ENCODE results near the gene PALM. TPM values are rescaled to one million over a fixed set of nuclear protein-coding genes. Genes with fewer than 3 reads are reported as not detected.

The PALM gene
- polyA plus RNA-seq, 1 donor, result 29.2 TPM

- WGBS (ENCODE audit: insufficient coverage, low lambda C conversion rate), result no CpG with 5 or more reads among the region's 43 CpGs
- H3K27ac ChIP-seq (ENCODE audit: low read length), result no peak overlapping the region
- no peak for DNase-seq
- H3K4me1 ChIP-seq (ENCODE audit: control insufficient read depth, insufficient read depth, low read length), result peaks cover 35% of the 10 kb centered on the region
- no peaks in the 10 kb centered on the region for H3K36me3 ChIP-seq (ENCODE audit: control insufficient read depth, insufficient read depth, low read length)
- no peaks in the 10 kb centered on the region for H3K27me3 ChIP-seq (ENCODE audit: control insufficient read depth, insufficient read depth, low read length)
- no peak overlapping the region for H3K4me3 ChIP-seq (ENCODE audit: low read length)
- peaks cover 46% of the 10 kb centered on the region for H3K9me3 ChIP-seq (ENCODE audit: control insufficient read depth, low read depth, low read length)
These were observed 37.6 kb downstream of the PALM start for GRCh38 chr19:746208-746819.

DNA sequence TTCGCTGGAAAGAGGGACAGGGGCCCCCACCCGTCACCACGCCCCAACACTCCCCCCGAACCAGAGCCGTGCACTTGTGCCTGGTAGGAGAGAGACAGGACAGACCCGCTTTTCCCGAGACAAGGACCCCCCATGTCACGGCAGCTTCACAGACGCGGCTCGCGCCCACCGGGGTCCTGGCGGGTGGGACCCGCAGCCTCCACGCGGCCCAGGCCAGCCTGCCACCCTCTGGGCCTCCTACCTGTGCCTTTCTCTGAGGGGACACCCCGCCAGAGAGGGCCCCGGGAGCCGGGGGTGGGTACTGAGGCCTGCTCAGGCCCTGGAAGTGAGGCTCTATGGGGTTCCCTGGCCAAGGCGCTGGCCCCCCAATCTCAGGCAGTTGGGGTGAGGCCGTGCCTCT is 38.2 kb downstream of the PALM start:
- no peaks in the 10 kb centered on the region for H3K27me3 ChIP-seq (ENCODE audit: control insufficient read depth, insufficient read depth, low read length)
- peak overlapping the region; percentile 21 for H3K27ac ChIP-seq (ENCODE audit: low read length)
- H3K4me3 ChIP-seq (ENCODE audit: low read length), result no peak overlapping the region
- H3K4me1 ChIP-seq (ENCODE audit: control insufficient read depth, insufficient read depth, low read length), result peaks cover 36% of the 10 kb centered on the region
- no peak for DNase-seq
- H3K36me3 ChIP-seq (ENCODE audit: control insufficient read depth, insufficient read depth, low read length), result no peaks in the 10 kb centered on the region
- peaks cover 47% of the 10 kb centered on the region for H3K9me3 ChIP-seq (ENCODE audit: control insufficient read depth, low read depth, low read length)
- no CpG with 5 or more reads among the region's 22 CpGs for WGBS (ENCODE audit: insufficient coverage, low lambda C conversion rate)

GRCh38 chr19:747432-748273 is 38.9 kb downstream of the PALM start:
- H3K4me3 ChIP-seq (ENCODE audit: low read length), result peak overlapping the region; percentile 71
- H3K27ac ChIP-seq (ENCODE audit: low read length), result peak overlapping the region; percentile 99

GRCh38 chr19:748274-748598 is 39.5 kb downstream of the PALM start:
- H3K4me3 ChIP-seq (ENCODE audit: low read length), result peak overlapping the region; percentile 71
- WGBS (ENCODE audit: insufficient coverage, low lambda C conversion rate), result no CpG with 5 or more reads among the region's 14 CpGs
- H3K27me3 ChIP-seq (ENCODE audit: control insufficient read depth, insufficient read depth, low read length), result no peaks in the 10 kb centered on the region
- H3K36me3 ChIP-seq (ENCODE audit: control insufficient read depth, insufficient read depth, low read length), result no peaks in the 10 kb centered on the region
- peaks cover 35% of the 10 kb centered on the region for H3K4me1 ChIP-seq (ENCODE audit: control insufficient read depth, insufficient read depth, low read length)
- peak; percentile 88 to 94 for DNase-seq
- H3K27ac ChIP-seq (ENCODE audit: low read length), result peak overlapping the region; percentile 99
- H3K9me3 ChIP-seq (ENCODE audit: control insufficient read depth, low read depth, low read length), result peaks cover 49% of the 10 kb centered on the region

More at GRCh38 chr19:747432-748273, 38.9 kb downstream of the PALM start:
- no peak for DNase-seq
- Histone ChIP-seq H3K36me3 (ENCODE audit: control insufficient read depth, insufficient read depth, low read length) (no peaks in the 10 kb centered on the region), H3K9me3 (ENCODE audit: control insufficient read depth, low read depth, low read length) (peaks cover 49% of the 10 kb centered on the region), H3K4me1 (ENCODE audit: control insufficient read depth, insufficient read depth, low read length) (peaks cover 36% of the 10 kb centered on the region), H3K27me3 (ENCODE audit: control insufficient read depth, insufficient read depth, low read length) (no peaks in the 10 kb centered on the region)
- no CpG with 5 or more reads among the region's 28 CpGs for WGBS (ENCODE audit: insufficient coverage, low lambda C conversion rate)

DNA sequence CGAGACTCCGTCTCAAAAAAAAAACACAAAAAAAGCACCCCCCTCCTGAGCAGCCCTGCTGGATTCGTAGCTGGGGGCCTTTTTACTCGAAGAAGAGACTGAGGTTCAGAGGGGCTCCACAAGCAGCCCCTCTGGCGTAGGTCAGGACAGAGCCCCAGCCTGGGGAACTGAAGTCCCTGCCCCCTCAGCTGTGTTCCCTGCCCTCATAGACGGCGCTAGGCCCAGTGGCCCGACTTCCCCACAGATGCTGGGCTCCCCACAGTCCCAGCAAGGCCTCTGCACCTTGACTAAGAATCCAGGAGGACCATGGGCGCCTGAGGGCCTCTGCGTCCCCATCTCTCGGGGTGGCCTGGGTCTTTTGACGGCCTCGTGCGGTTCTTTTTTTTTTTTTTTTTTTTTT is 41.1 kb downstream of the PALM start:
- peak overlapping the region; percentile 71 for H3K4me3 ChIP-seq (ENCODE audit: low read length)
- no peaks in the 10 kb centered on the region for H3K27me3 ChIP-seq (ENCODE audit: control insufficient read depth, insufficient read depth, low read length)
- H3K9me3 ChIP-seq (ENCODE audit: control insufficient read depth, low read depth, low read length), result peaks cover 44% of the 10 kb centered on the region
- peak overlapping the region; percentile 99 for H3K27ac ChIP-seq (ENCODE audit: low read length)
- no CpG with 5 or more reads among the region's 14 CpGs for WGBS (ENCODE audit: insufficient coverage, low lambda C conversion rate)
- peaks cover 40% of the 10 kb centered on the region for H3K4me1 ChIP-seq (ENCODE audit: control insufficient read depth, insufficient read depth, low read length)
- H3K36me3 ChIP-seq (ENCODE audit: control insufficient read depth, insufficient read depth, low read length), result peaks cover 6% of the 10 kb centered on the region
- DNase-seq, result peak in 1 of 2 donors; percentile 54

DNA sequence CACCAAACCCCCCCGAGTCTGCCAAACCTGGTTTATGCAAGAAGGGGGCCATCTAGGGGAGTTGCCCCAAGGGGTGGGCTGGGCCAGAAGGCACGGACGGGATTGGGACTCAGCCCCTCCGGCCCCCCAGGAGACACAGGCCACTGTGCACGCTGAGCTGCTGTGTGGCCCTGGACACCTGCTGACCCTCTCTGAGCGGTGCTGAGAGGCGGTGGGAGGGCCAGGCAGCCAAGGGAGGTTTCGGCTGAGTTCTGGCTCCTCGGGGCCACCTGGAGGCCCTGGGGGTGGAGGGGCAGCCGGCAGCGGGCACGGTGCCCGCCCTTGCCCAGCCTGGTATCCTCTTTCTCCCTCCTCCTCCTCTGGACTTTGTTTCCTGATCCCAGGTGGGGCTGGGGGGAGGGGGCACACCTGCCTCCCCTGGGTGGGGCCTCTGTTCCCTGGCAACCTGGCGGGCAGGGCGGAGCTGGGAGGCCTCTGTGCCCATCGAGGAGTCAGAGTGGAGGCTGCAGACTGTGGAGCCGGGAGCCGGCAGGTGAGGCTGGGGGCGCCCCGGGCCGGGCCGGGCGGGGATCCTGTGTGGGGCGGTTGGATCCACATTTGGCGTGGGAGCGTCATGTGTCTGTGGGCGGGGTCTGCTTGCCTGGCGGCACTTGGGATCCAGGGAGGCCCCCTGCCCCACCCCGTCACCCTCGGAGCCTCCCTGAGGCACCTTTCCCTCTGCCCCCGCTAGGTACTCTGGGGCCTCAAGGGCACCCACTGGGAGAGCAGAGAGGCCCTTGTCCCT is 42.1 kb downstream of the PALM start, which contains the start of gene MISP:
MISP (plus strand) TSS at position 473 of the 784 bp plus-strand sequence. CDS start 5,835 bp downstream, outside the sequence.
- Histone ChIP-seq H3K4me1 (ENCODE audit: control insufficient read depth, insufficient read depth, low read length) (peaks cover 45% of the 10 kb centered on the region), H3K4me3 (ENCODE audit: low read length) (peak within 1 kb of the TSS; percentile 71), H3K9me3 (ENCODE audit: control insufficient read depth, low read depth, low read length) (peaks cover 42% of the 10 kb centered on the region), H3K27me3 (ENCODE audit: control insufficient read depth, insufficient read depth, low read length) (no peaks in the 10 kb centered on the region), H3K27ac (ENCODE audit: low read length) (peak within 1 kb of the TSS; percentile 99), H3K36me3 (ENCODE audit: control insufficient read depth, insufficient read depth, low read length) (peaks cover 8% of the 10 kb centered on the region)
- DNase-seq, result peak; percentile 97 to 99
- WGBS (ENCODE audit: insufficient coverage, low lambda C conversion rate), result no CpG with 5 or more reads among the region's 31 CpGs

DNA sequence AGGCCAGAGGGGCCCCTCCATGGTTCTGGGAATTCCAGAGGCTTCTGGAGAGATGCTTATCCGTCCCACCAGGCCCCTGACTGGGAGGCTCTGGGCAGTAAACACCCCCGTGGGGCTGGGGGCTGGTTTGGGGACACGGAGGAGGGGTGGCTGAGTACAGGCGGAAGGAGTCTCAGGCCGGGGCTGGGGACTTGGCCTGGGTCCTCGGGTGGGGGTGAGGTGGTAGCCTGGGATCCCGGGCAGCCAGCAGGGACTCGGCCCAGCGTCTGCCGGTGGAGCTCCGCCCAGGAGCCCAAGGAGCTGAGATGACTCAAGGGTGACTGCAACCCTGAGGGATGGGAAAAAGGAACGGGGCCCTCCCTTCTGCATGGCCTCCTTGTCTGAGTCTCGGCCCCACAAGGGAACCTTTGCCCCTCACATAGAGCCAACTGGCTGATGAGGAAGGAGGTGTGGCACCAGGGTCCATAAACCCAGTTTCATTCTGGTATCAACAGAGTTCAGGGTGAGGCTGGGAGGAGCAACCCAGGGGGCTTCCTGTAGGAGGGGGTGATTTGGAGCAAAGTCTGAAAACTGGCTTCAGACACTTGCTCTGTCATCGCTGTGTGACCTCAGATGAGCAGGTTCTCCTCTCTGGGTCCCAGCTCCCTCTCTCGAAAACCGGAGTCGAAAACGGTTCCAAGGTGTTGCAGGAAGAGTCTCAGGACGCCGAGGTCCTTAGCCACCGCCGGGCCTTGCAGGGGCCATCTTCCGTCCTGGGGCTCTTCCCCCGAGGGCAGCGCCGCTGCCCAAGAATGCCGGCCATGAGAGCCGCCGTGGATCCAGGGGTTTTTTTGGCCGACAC is 43.0 kb downstream of the PALM start:
- Histone ChIP-seq H3K4me1 (ENCODE audit: control insufficient read depth, insufficient read depth, low read length) (peaks cover 48% of the 10 kb centered on the region), H3K36me3 (ENCODE audit: control insufficient read depth, insufficient read depth, low read length) (peaks cover 15% of the 10 kb centered on the region), H3K27ac (ENCODE audit: low read length) (peak overlapping the region; percentile 99), H3K4me3 (ENCODE audit: low read length) (peak overlapping the region; percentile 71), H3K27me3 (ENCODE audit: control insufficient read depth, insufficient read depth, low read length) (no peaks in the 10 kb centered on the region), H3K9me3 (ENCODE audit: control insufficient read depth, low read depth, low read length) (peaks cover 35% of the 10 kb centered on the region)
- WGBS (ENCODE audit: insufficient coverage, low lambda C conversion rate), result no CpG with 5 or more reads among the region's 30 CpGs
- DNase-seq, result peak; percentile 98 to 99

GRCh38 chr19:752652-753517 is 44.1 kb downstream of the PALM start:
- Histone ChIP-seq H3K4me3 (ENCODE audit: low read length) (peak overlapping the region; percentile 71), H3K4me1 (ENCODE audit: control insufficient read depth, insufficient read depth, low read length) (peaks cover 40% of the 10 kb centered on the region), H3K27ac (ENCODE audit: low read length) (peak overlapping the region; percentile 99), H3K9me3 (ENCODE audit: control insufficient read depth, low read depth, low read length) (peaks cover 35% of the 10 kb centered on the region), H3K36me3 (ENCODE audit: control insufficient read depth, insufficient read depth, low read length) (peaks cover 27% of the 10 kb centered on the region), H3K27me3 (ENCODE audit: control insufficient read depth, insufficient read depth, low read length) (no peaks in the 10 kb centered on the region)
- 0% methylated on average over 2 of the region's 39 CpGs for WGBS (ENCODE audit: insufficient coverage, low lambda C conversion rate)
- peak; percentile 98 to 99 for DNase-seq

DNA sequence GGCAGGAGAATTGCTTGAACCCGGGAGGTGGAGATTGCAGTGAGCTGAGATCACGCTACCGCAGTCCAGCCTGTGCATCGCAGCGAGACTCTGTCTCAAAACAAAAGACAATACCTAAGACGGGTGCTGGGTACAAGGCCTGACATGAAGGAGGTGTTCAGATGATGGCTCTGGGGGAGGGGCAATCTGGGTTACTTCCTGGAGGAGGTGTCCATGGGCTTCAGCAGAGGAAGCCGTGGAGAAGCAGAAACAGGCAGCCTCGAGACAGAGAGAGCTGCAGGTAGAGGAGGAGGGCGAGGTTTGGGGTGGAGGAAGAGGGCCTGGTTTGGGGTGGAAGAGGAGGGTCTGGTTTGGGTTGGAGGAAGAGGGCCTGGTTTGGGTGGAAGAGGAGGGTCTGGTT is 45.8 kb downstream of the PALM start:
- no peaks in the 10 kb centered on the region for H3K27me3 ChIP-seq (ENCODE audit: control insufficient read depth, insufficient read depth, low read length)
- no peak for DNase-seq
- peaks cover 31% of the 10 kb centered on the region for H3K9me3 ChIP-seq (ENCODE audit: control insufficient read depth, low read depth, low read length)
- H3K4me1 ChIP-seq (ENCODE audit: control insufficient read depth, insufficient read depth, low read length), result peaks cover 38% of the 10 kb centered on the region
- peak overlapping the region; percentile 1 for H3K4me3 ChIP-seq (ENCODE audit: low read length)
- WGBS (ENCODE audit: insufficient coverage, low lambda C conversion rate), result no CpG with 5 or more reads among the region's 9 CpGs
- peak overlapping the region; percentile 99 for H3K27ac ChIP-seq (ENCODE audit: low read length)
- H3K36me3 ChIP-seq (ENCODE audit: control insufficient read depth, insufficient read depth, low read length), result peaks cover 37% of the 10 kb centered on the region
